ENCODE results near the gene TRMT2B.

GRCh38 chrX:101009090-101009489, 42.8 kb downstream of the TRMT2B start:
- TF ChIP-seq CTCF (IDR thresholded peaks at IDR 0.05) (no peak), POLR2A (IDR thresholded peaks at IDR 0.05) (no peak), EP300 (IDR thresholded peaks at IDR 0.05; ENCODE audit: low read depth) (no peak)
